HUES48 (cell line): ENCODE measurements around the gene PCDHB12.
"Not testable (repeated sequence)": the region's sequence is repeated elsewhere in the genome, so short reads cannot be mapped to it uniquely, and the experiment has no call there.

Experiments
- H3K27ac ChIP-seq: one replicate; pipeline ENCODE4 v1.7.0; 2013; ENCODE audit warnings: low read depth, low read length, inconsistent platforms
- H3K27me3 ChIP-seq: 2 replicates; pipeline ENCODE4 v1.6.1; 2013; ENCODE audit warnings: mild to moderate bottlenecking, low read length; ENCODE audit not compliant: control insufficient read depth, insufficient read depth
- H3K36me3 ChIP-seq: 2 replicates; pipeline ENCODE4 v1.6.1; 2013; ENCODE audit warnings: low read length; ENCODE audit not compliant: control insufficient read depth, insufficient read depth
- H3K4me1 ChIP-seq: 2 replicates; pipeline ENCODE4 v1.6.1; 2013; ENCODE audit warnings: mild to moderate bottlenecking, low read length; ENCODE audit not compliant: control insufficient read depth, insufficient read depth
- H3K4me3 ChIP-seq: 2 replicates; pipeline ENCODE4 v1.5.1; 2013; ENCODE audit warnings: mild to moderate bottlenecking, low read depth, low read length
- H3K9ac ChIP-seq: 2 replicates; pipeline ENCODE4 v1.6.1; 2013; ENCODE audit warnings: mild to moderate bottlenecking, low read depth, low read length, moderate library complexity
- H3K9me3 ChIP-seq: 2 replicates; pipeline ENCODE4 v1.6.1; 2013; ENCODE audit warnings: low read length; ENCODE audit not compliant: control insufficient read depth, insufficient read depth

Gene PCDHB12

GRCh38 chr5:141186897-141187512, 21.5 kb upstream of the PCDHB12 start, which contains the start of gene PCDHB9:
TSS of gene PCDHB9 (plus strand) at chr5:141187161. CDS start at chr5:141187319, 158 bp downstream.
- Histone ChIP-seq H3K9me3 (peaks cover 3% of the 10 kb centered on the region; the same call in 1 of the 2 replicates), H3K4me1 (0 out of 2 replicates have a peak, but pooled peaks cover 2% of the 10 kb centered on the region), H3K27me3 (no peaks in the 10 kb centered on the region), H3K27ac (no peak within 1 kb of the TSS), H3K4me3 (peak within 1 kb of the TSS; percentile 41), H3K9ac (no peak within 1 kb of the TSS), H3K36me3 (no peaks in the 10 kb centered on the region)

- H3K27me3 ChIP-seq, result peaks cover 12% of the 10 kb centered on the region
- not testable (repeated sequence) for H3K9me3 ChIP-seq, H3K27ac ChIP-seq, H3K9ac ChIP-seq, H3K4me1 ChIP-seq, H3K4me3 ChIP-seq, H3K36me3 ChIP-seq
These were observed 19.8 kb upstream of the PCDHB12 start for GRCh38 chr5:141188682-141189081.

- not testable (repeated sequence) for H3K4me1 ChIP-seq, H3K4me3 ChIP-seq, H3K9ac ChIP-seq, H3K9me3 ChIP-seq, H3K36me3 ChIP-seq, H3K27ac ChIP-seq
- peaks cover 13% of the 10 kb centered on the region for H3K27me3 ChIP-seq
These were observed 19.4 kb upstream of the PCDHB12 start for GRCh38 chr5:141189131-141189530.

GRCh38 chr5:141192110-141192725, 16.3 kb upstream of the PCDHB12 start, which contains the start of gene PCDHB10:
TSS of gene PCDHB10 (plus strand) at chr5:141192353. CDS start at chr5:141192553, 200 bp downstream.
- peak within 1 kb of the TSS; percentile 55 for H3K4me3 ChIP-seq
- no peak within 1 kb of the TSS for H3K27ac ChIP-seq

GRCh38 chr5:141194332-141194731, 14.2 kb upstream of the PCDHB12 start:
- not testable (repeated sequence) for H3K4me3 ChIP-seq, H3K4me1 ChIP-seq, H3K36me3 ChIP-seq, H3K9ac ChIP-seq, H3K27ac ChIP-seq, H3K9me3 ChIP-seq
- H3K27me3 ChIP-seq, result peaks cover 23% of the 10 kb centered on the region

More at GRCh38 chr5:141192110-141192725, 16.3 kb upstream of the PCDHB12 start, which contains the start of gene PCDHB10:
- H3K4me1 ChIP-seq, result no peaks in the 10 kb centered on the region
- H3K27me3 ChIP-seq, result peaks cover 23% of the 10 kb centered on the region
- peaks cover 6% of the 10 kb centered on the region for H3K9me3 ChIP-seq
- H3K9ac ChIP-seq, result no peak within 1 kb of the TSS
- no peaks in the 10 kb centered on the region for H3K36me3 ChIP-seq

- no peak overlapping the region for H3K4me3 ChIP-seq
- no peaks in the 10 kb centered on the region for H3K4me1 ChIP-seq
These were observed 12.2 kb upstream of the PCDHB12 start for GRCh38 chr5:141196363-141196762.

GRCh38 chr5:141199359-141200235, 8.9 kb upstream of the PCDHB12 start, which contains the start of gene PCDHB11:
TSS of gene PCDHB11 (plus strand) at chr5:141199627. CDS start at chr5:141199775, 148 bp downstream.
- no peak within 1 kb of the TSS for H3K9ac ChIP-seq

More at GRCh38 chr5:141196363-141196762, 12.2 kb upstream of the PCDHB12 start:
- Histone ChIP-seq H3K9ac (no peak overlapping the region), H3K9me3 (peaks cover 6% of the 10 kb centered on the region), H3K36me3 (no peaks in the 10 kb centered on the region), H3K27ac (no peak overlapping the region), H3K27me3 (peaks cover 33% of the 10 kb centered on the region)

GRCh38 chr5:141201126-141201525, 7.4 kb upstream of the PCDHB12 start:
- not testable (repeated sequence) for H3K36me3 ChIP-seq, H3K9ac ChIP-seq, H3K4me1 ChIP-seq, H3K27ac ChIP-seq, H3K9me3 ChIP-seq, H3K4me3 ChIP-seq
- H3K27me3 ChIP-seq, result peaks cover 10% of the 10 kb centered on the region; the same call in 1 of the 2 replicates

More at GRCh38 chr5:141199359-141200235, 8.9 kb upstream of the PCDHB12 start, which contains the start of gene PCDHB11:
- H3K27me3 ChIP-seq, result peaks cover 19% of the 10 kb centered on the region
- H3K4me1 ChIP-seq, result no peaks in the 10 kb centered on the region
- no peaks in the 10 kb centered on the region for H3K36me3 ChIP-seq
- no peak within 1 kb of the TSS for H3K4me3 ChIP-seq
- H3K9me3 ChIP-seq, result peaks cover 6% of the 10 kb centered on the region
- no peak within 1 kb of the TSS for H3K27ac ChIP-seq

- not testable (repeated sequence) for H3K9me3 ChIP-seq, H3K9ac ChIP-seq, H3K4me1 ChIP-seq, H3K27ac ChIP-seq, H3K36me3 ChIP-seq, H3K4me3 ChIP-seq
- peaks cover 10% of the 10 kb centered on the region; the same call in 1 of the 2 replicates for H3K27me3 ChIP-seq
These were observed 6.9 kb upstream of the PCDHB12 start for GRCh38 chr5:141201646-141202045.

GRCh38 chr5:141210281-141210680, 1.8 kb downstream of the PCDHB12 start:
- H3K27ac ChIP-seq, H3K4me3 ChIP-seq, H3K9me3 ChIP-seq, H3K36me3 ChIP-seq, H3K27me3 ChIP-seq, H3K4me1 ChIP-seq, H3K9ac ChIP-seq: not testable (repeated sequence)
